ENCODE results near the gene MLXIP.

- TF ChIP-seq CTCF (IDR thresholded peaks at IDR 0.05) (no peak), POLR2AphosphoS5 (IDR thresholded peaks at IDR 0.05; ENCODE audit: insufficient read depth in 1 of 2, low read depth in 1 of 2) (no peak)
These were observed 64.3 kb downstream of the MLXIP start for GRCh38 chr12:122142857-122143256.
